GM19438 (cell line): ENCODE measurements around the gene MEAK7.

Experiments used
- ATAC-seq: cut with Tn5 transposase; IDR thresholded peaks from one replicate; pipeline ENCODE4 v1.9.1; 2021; ENCODE audit warnings: low read depth; ENCODE audit not compliant: unreplicated experiment

Gene MEAK7

DNA sequence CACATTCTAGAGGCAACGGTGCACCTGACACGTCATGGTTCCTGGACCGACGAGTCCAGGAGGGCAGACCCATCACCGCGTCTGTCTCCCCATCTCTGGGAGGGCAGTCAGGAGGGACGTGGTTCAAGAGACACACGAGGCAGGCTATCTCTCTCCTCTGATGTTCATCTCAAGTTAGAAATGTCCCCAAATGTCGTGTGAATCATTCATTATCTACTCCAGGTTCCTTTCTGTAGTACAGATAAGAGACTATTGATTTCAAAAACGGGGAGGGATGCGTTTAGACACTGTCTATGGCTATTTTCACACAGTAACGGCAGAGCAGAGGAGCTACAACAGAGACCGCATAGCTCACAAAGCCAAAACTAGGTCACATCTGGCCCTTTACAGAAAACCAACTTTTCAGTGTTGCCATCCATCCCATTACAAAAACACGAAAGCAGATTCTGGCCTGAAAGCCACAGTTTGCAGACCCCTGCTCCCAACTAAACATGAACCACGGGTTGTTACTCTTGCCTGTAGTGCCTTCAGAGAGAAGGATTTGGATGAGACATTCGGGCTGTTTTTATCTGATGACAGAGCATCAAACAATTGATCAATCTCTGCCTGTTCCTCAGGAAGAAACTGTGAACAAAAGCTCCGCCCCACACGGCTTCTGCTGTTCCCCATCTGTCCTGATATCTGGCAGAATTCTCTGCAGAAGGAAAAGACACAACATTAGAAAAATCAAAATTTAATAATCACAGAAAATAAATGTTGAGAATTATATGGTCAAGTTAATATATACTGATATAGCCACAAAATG lies 6.8 kb downstream of the MEAK7 start:
- no peak for ATAC-seq

DNA sequence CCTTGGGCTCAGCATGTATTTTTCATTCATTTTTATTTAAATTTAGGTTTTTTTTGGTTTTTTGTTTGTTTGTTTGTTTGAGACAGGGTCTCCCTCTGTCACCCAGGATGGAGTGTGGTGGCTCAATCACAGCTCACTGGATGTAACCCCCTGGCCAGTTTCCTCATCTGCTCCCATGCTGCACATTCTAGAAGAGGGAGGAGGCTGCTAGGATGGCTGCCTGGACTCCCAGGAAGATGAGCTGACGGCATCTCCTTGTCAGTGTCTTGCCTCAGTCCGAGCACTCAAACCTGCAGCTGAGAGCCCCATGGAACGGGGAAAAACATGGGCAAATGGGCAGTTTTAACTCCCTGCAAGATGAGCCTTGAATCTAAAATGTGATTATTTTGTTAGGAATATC lies 7.5 kb downstream of the MEAK7 start:
- no peak for ATAC-seq

DNA sequence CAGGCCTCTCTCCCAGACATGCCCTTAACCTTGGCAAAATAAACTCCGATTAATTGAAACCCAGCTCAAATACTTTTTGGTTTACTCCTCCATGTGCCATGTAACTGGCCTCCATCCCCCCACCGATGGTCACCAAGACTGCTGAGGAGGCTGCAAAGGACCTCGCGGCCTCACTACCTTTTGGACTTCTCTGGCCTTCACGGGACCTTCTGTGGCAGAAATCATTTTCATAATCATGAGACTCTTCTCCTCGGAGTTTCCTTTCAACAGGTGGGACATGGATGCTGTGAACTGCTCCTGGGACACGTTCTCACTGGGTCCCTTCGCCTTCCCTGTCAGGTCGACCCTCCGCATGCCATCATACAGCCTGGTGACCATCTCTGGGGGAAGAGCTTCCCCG lies 9.0 kb downstream of the MEAK7 start:
- no peak for ATAC-seq

DNA sequence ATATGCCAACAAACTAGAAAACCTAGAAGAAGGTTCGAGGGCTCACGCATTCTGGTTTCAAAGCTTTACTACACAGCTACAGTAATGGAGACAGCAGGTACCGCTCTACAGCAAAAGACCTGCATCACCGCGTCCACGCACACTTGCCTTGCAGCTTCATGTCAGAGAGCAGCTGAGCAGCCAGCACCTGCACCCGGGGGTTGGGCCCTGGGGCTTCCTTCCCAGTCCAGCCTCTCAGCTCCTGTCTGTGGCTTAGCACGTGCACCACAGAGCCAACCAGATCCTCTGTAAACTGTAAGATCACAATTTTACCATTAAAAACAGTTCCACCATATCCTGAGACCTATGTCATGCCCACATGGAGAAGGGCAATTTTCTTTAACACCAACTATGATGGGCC lies 15.3 kb downstream of the MEAK7 start:
- ATAC-seq = no peak

DNA sequence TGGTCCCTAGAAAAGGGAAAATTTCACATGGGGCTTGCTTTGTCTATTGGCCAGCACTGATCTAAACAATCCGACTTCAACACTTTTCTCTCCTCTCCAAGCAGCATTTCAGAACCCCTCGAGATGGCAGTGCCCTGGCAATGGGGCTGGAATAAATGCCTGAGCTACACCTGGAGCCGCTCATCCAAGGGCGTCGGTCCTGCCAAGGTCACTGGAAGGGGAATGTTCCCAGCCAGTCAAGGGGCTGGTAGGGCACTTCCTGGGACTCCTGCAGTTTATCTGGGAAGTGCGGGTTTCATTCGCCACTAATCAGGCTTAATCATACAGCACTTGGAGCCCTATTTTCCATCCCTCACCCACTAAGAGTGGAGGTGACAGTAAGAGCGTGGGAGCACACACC lies 17.1 kb downstream of the MEAK7 start:
- ATAC-seq = no peak

DNA sequence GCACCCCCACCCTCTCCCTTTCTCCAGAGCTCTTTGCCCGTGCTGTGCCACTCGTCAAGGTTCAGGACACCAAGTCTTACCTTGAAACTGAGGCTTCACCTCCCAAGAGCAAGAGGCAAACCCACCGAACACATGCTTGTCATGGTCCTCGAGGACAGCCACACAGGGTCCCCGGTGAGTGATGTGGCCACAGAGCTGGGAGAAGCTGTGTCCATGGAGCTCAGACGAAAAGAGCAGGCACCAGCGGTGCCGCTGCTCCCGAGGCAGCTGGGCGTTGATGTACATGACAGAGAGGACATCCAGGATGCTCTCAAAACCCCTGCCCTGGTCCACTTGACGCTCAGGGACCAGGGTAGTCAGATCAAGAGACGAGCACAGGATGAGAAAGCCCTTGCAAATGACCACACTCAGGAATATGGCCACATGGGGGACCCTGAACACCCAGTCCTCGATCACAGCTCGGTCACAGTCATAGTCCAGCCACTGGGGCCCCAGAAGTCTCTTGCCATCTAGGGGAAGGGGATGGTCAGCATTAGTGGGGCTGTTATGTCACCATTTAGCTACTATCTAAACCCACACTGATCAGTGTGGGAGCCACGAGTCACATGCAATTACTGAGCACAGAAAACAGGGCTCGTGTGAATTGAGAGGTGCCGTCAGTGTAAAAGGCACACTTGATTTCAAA lies 17.8 kb downstream of the MEAK7 start:
- ATAC-seq = no peak

DNA sequence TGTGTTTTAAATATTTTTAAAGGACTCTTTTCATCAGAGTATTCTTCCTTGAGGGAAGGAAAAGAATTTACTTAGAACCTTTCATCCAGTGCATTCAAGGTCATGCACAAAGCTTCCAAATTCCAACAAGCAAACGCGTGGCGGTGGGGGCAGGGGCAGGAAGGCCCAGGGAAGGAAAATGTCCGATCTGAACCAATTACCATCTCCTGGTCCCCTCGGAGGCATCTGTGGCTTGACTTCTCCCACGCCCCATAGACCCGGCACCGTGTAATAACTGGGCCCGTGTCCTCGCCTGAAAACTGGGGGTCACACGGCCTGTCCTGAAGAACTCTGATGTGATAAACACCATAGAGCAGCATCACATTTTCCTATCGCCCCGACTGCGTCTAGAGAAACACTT lies 18.3 kb downstream of the MEAK7 start:
- ATAC-seq = no peak

DNA sequence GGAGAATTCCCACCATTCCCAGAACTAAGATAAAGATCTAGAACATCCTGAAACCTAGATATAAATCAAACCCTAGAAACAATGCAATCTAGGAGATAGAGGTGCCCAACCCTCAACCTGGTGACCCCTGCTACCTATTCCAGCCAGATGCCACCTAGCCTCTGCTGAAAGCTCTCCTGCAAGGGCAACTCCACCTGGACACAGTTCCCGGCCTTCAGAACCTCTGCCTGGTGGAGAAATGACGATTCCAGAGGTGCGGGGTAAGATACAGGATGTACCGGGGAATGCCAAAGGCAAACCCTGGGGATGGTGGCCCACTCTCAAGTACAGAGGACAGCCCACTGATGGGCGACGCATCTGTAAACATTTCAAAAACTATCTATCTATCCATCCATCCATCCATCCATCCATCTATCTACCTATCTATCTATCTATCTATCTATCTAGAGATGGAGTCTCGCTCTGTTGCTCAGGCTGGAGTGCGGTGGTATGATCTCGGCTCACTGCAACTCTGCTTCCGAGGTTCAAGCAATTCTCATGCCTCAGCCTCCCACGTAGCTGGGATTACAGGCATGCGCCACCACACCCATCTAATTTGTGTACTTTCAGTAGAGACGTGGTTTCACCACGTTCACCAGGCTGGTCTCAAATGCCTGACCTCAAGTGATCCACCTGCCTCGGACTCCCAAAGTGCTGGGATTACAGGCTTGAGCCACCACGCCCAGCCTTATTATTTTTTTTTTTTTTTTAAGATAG lies 19.0 kb downstream of the MEAK7 start:
- ATAC-seq = no peak

DNA sequence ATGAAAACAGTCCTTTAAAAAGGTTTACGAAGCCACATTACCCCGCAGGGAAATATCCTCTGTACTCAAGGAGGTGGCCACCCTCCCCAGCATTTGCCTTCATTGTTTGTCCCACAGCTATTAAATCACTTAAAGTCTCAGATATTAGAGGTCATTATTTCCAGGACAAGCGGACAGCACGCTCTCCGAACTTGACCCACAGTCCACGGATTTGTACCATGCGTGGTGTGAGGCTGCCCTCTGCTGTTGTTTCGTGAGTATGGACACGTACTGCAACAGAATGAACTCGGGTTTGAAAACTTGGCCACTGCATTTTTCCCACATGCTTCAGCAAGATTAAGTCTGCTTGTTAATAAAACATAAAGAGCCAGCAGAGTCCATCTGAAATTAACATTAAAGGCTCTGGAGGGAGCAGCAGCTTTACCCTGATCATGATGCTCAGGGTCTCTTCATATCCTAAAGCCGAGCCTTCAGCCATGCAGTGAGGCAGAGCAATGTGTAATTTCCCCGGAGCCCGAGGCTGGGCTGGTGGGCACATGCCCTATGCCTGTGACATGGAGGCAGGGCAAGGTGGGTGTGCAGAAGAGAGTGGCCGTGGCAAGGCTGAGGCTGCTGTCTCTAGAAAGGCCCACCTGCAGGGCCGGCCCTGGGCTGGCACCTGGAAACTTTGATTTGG lies 19.7 kb downstream of the MEAK7 start:
- ATAC-seq = no peak

DNA sequence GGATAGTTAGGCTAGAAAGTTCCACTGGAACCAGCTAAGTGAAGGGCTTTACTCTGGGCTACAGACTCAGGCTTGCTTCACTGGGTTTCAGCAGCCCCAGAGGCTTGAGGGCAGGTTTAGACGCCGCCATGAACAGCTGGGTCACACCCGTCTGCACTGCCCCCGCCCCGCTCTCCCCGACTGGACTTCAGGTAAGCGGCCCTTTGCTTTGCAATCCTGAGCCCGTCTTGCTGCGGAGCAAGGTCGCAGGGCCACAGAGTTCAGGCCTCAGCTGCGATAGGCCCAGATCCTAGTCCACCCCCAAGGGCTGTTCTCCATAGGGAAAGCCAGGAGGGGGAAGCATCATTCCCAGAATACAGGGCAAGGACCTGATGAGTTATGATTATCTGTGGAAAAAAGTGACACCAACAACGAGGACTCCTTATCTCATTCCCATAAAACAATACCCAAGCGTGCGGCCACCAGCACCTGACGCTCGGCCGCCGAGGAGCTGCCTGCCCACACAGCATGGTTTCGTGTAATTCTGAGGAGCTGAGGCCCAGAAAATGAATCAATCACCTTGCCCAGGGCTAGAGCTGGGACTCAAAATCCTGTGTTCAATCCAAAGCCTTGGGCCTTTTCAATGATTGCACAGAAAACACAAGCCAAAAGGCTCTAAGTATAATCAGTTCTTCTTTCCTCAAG lies 20.4 kb downstream of the MEAK7 start:
- ATAC-seq = no peak

DNA sequence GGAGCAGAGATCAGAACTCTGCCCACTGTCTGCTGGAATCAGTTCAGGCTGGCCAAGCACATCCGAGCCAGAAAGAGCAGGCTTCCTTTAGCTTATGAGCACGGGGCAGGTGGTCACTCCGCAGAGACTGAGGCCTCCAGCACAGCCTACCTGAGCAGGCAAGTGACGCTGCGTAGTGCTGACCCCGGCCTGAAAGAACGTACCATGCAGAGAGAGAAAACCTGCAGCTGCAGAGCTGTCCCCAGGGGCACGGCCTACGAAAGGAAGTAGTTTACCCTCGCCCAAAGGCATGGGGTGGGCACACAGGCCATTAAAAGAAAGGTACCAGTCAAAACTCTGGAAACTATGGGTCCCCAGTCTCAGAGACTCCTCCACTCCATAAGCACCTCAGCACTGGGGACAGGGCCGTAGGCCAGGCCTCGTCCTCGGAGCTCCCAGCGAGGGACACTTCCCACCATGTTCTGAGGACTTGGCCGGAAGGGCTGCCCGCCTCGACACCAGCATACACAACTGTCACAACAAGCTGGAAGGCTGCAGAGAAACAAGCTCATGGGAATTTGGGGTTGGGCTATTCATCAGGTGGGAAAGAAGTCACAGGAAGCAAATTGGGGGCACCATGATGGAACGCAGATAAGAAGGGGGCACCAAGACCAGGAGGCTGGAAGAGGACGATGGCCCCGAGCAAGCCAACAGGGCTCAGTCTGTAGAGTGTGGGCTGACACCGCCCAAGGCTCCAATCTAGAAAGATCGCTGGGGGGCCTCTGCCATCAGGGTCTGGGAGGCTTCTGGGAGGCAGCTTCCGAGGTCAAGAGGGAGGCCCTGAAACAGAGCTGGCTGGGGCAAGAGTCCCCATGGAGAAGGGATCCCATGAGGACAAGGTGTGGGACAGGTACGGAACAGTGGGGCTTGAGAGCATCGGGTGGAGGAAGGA lies 21.2 kb downstream of the MEAK7 start:
- no peak for ATAC-seq

DNA sequence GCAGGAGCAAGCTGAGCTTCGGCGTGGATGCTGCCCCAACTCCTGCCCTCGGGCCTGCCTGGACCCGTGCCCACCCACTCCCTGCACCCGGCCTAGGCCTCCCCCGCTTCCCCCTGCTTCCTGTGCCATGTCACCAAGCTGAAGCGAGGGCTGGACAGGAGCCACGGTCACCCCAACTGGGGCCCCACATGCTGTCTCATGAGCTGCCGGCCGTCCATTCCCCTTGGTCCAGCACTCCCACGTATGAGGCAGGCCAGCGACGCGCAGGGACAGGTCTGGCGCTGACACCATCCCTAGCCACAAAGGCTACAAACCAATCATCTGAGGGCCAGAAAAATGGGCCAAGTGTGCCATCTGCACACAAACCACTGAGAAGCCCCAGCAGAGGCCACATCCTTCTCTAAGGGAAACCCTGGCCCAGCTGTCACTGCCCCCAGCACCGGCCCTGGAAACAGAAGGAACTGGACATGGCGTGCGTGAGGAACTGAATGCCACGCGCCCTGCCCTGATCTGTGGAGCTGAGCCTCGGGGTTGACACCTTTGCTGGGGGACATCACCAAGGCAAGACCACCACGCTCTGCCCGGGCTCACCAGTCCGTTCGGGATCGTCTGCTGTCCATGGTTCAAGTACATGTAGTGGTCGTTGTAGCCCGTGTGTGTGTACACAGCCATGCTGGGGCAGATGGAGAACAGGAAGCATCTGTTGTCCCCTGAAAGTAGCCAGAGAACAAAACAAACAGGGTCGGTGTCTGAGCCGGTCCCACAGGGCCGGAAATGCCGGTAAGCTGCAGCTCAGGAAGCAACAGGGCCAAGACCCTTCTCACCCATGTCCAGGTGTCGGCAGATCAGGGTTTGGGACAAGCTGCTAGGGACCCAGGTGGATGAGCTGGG lies 22.2 kb downstream of the MEAK7 start:
- no peak for ATAC-seq

DNA sequence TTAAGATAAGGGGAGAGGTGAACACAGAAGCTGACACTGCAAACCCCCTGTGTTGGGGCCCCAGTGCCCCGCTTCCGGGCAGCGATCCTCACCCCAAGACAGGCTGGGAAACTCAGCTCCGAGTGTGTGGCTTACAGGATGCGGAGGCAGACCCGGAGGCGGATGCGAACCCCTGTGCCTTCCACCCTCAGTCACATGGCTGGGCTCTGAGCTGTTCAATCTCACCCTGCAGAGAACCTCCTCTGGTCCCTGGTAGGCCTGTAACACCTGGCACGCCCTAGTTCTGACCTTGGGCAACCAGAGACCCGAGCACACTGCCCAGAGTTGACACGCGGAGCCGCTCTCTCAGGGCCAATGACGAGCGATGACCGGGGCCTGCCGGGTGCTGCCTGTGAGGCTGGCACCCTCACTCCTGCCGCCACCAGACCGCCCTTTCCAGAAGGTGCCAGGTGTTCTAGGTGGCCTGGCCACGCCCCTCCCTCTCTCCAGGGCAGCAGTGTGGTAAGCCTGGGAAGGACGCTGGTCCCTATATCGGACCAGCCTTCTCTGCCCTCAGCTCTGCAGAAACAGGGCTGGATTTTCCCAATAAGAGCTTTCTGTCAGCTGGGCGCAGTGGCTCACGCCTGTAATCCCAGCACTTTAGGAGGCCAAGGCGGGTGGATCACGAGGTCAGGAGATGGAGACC lies 23.3 kb downstream of the MEAK7 start:
- no peak for ATAC-seq

DNA sequence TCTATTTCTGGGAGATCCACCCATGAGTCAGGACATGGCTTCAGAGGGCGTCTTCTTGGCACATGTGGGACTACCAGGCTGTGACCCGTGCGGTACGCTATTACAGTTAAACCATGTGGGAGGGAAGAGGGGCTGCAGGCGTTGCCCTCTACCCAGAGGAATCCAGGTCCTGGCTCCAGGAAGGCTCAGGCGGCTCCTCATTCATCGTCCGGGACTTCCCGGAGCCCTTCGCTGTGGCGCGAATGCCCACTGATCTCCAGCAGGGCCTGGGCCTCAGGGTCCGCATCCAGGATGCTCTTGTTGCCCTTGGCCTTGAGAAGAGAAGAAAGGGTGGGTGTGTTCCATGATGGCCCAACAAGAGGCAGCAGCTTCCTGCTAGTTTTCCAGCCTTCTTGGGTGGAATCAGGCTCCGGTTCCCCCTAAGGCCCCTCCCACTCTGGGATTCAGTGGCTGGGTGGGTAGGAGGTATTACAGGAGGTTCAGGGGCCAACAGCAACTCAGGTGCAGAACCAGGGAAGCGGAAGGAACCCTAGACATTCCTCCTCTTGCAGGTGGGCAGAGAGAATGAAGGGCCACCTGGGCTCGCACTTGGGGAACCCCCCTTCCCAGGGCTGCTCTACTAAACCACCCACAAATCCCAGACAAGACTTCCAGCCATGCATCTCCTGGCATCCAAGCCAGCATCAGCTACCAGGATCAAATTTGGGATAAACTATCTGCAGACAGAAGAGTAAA lies 24.6 kb downstream of the MEAK7 start:
- no peak for ATAC-seq

DNA sequence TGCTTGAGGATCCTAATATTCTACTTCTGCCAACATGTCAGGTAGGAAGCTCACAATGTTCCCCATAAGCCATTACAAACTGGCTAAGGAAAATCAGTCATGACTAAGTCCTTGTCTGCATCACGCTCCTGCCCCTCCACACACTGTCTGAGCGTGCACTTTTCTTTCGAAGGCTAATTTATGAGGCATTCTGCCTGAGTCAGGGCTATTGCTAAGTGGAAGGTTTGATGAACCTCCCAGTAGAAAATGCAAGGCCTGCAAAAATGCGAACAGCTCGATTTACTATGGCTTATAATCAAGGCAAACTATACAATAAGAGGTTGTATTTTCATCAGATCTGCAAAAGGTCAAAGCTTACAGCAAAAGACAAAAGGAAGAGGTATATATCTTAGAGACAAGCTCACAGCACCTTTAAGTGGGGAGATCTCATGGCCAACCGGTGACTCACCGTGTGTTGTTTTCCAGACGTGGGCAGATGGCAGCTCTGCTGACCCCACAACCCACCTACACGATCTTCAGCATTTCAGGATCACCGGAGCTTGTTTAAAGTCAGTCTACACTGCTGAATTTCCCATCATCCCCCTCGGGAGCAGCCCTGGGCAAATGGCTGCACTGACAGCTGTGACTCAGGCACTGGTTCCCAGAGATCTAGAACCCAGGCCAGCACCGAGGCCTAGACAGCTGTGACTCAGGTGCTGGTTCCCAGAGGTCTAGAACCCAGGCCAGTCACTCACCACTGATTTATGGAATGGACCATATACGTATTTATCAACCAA lies 26.1 kb downstream of the MEAK7 start:
- no peak for ATAC-seq

DNA sequence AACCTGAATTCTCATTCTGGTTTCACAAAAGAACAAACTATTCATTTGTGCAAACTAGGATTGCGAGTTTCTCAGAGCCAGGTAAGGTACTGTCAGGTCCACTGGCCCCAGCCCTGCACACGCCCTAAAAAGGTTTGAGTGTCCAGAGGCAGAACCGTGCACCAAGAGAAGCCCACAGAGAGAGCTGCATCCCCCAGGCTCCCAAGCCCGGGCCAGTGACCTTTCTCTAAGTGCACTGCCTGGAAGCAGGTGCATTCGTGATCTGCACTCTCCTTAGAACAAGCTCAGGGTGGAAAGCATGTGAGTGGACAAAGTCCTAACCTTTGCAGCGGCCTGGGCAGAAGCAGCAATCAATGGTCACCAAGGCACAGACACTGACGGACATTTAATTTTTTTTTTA lies 26.8 kb downstream of the MEAK7 start:
- no peak for ATAC-seq
